Stomach (tissue), 4 donors: ENCODE results near the gene MRPL21.

ENCODE experiments used
- EP300 ChIP-seq: sonication (generic); formaldehyde crosslinking; IDR thresholded peaks from one replicate; pipeline ENCODE4 v1.6.1; 2017; ENCODE audit warnings: antibody characterized with exemption
- POLR2A ChIP-seq, 4 donors: fragments of 450-650 bp; IDR thresholded peaks; one replicate each; pipeline ENCODE4 v1.6.1; 2016; ENCODE audit warnings: antibody characterized with exemption in 4 of 4, control low read depth in 2 of 4, mild to moderate bottlenecking in 1 of 4, moderate library complexity in 1 of 4
- POLR2AphosphoS5 ChIP-seq, 3 donors: sonication (generic); formaldehyde crosslinking; IDR thresholded peaks; one replicate each; pipeline ENCODE4 v1.6.1; 2016; ENCODE audit warnings: antibody characterized with exemption in 3 of 3
- TF ChIP-seq, protein P1 (sequence below), 7 experiments: fragments of 450-650 bp in 4 of 7; fragments of 200-600 bp in 3 of 7; sonication (generic) in 3 of 7; IDR thresholded peaks; one replicate each; pipeline ENCODE4 v1.5.1; 2016 to 2019; ENCODE audit warnings: antibody characterized with exemption in 7 of 7, control low read depth in 2 of 7, mild to moderate bottlenecking in 1 of 7

DNA sequence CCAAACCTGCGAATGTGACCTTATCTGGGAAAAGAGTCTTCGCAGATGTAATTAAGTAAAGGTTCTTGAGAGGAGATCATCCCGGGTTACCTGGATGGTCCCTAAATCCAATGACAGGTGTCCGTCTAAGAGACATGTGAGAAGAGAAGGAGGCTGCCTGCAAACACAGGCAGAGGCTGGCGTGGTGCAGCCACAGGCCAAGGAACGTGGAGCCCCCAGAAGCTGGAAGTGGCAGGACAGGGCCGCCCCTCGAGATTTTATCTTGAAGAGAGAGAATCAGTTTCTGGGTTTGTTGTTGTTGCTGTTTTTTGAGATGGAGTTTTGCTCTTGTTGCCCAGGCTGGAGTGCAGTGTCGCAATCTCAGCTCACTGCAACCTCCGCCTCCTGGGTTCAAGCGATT, 43.5 kb upstream of the MRPL21 start:
- TF ChIP-seq, protein P1, sequence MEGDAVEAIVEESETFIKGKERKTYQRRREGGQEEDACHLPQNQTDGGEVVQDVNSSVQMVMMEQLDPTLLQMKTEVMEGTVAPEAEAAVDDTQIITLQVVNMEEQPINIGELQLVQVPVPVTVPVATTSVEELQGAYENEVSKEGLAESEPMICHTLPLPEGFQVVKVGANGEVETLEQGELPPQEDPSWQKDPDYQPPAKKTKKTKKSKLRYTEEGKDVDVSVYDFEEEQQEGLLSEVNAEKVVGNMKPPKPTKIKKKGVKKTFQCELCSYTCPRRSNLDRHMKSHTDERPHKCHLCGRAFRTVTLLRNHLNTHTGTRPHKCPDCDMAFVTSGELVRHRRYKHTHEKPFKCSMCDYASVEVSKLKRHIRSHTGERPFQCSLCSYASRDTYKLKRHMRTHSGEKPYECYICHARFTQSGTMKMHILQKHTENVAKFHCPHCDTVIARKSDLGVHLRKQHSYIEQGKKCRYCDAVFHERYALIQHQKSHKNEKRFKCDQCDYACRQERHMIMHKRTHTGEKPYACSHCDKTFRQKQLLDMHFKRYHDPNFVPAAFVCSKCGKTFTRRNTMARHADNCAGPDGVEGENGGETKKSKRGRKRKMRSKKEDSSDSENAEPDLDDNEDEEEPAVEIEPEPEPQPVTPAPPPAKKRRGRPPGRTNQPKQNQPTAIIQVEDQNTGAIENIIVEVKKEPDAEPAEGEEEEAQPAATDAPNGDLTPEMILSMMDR (IDR thresholded peaks at IDR 0.05): no peak
- no peak for TF ChIP-seq POLR2A (IDR thresholded peaks at IDR 0.05)
- TF ChIP-seq EP300: no peak
- TF ChIP-seq POLR2AphosphoS5 (IDR thresholded peaks at IDR 0.05): no peak
